Hindlimb muscle (tissue), 1 donor: ENCODE measurements around the gene FANCG. TPM values are rescaled to one million over a fixed set of nuclear protein-coding genes. Genes with fewer than 3 reads are reported as not detected.

Experiments used
- DNase-seq: peaks from one replicate; pipeline ENCODE4 v3.0.0-alpha.2; 2013
- polyA plus RNA-seq: library from polyadenylated mRNA; unstranded; fragments of 120-200 nt; gene quantifications from one replicate; pipeline ENCODE4 v1.2.1, GENCODE V29; 2013; ENCODE audit not compliant: insufficient read length

Gene FANCG
- 23.8 TPM for polyA plus RNA-seq

- DNase-seq = peak; percentile 95
These were observed at the start of gene FANCG for GRCh38 chr9:35079426-35080341. FANCG (minus strand) TSS chr9:35079942; CDS start chr9:35079524, 418 bp downstream.

- DNase-seq = peak; percentile 93
These were observed 37.3 kb upstream of the FANCG start for GRCh38 chr9:35116898-35117551.

- DNase-seq = no peak
These were observed 36.8 kb upstream of the FANCG start for GRCh38 chr9:35116539-35116897.

- DNase-seq = peak; percentile 97
These were observed 36.2 kb upstream of the FANCG start, which contains the start of gene ATOSB for GRCh38 chr9:35115680-35116538. ATOSB (minus strand) TSS chr9:35115862; CDS start chr9:35108274, 7,588 bp downstream.

GRCh38 chr9:35114840-35115628, 35.3 kb upstream of the FANCG start:
- DNase-seq = peak; percentile 65

- peak; percentile 82 for DNase-seq
These were observed 34.5 kb upstream of the FANCG start for GRCh38 chr9:35114113-35114839.

GRCh38 chr9:35112257-35113020, 32.7 kb upstream of the FANCG start:
- DNase-seq = no peak

GRCh38 chr9:35111001-35111933, 31.5 kb upstream of the FANCG start:
- DNase-seq = peak; percentile 98

GRCh38 chr9:35110327-35110761, 30.6 kb upstream of the FANCG start:
- DNase-seq = no peak

GRCh38 chr9:35108946-35109575, 29.3 kb upstream of the FANCG start:
- DNase-seq = no peak

GRCh38 chr9:35108461-35108860, 28.7 kb upstream of the FANCG start:
- no peak for DNase-seq

- DNase-seq = no peak
These were observed 27.9 kb upstream of the FANCG start for GRCh38 chr9:35107297-35108290.

GRCh38 chr9:35106343-35106730, 26.6 kb upstream of the FANCG start:
- no peak for DNase-seq

- no peak for DNase-seq
These were observed 26.0 kb upstream of the FANCG start for GRCh38 chr9:35105571-35106342.

GRCh38 chr9:35105126-35105525, 25.4 kb upstream of the FANCG start:
- DNase-seq = no peak

GRCh38 chr9:35104586-35104985, 24.8 kb upstream of the FANCG start:
- no peak for DNase-seq
